MM.1S (cell line): ENCODE measurements around the gene MTSS2.
"Not testable (repeated sequence)": the region's sequence is repeated elsewhere in the genome, so short reads cannot be mapped to it uniquely, and the experiment has no call there.

ENCODE experiments used
- DNase-seq: peaks from one replicate; pipeline ENCODE4 v3.0.0-alpha.2; 2015
- H2AFZ ChIP-seq: fragments of 300-600 bp; sonication (generic); 2 replicates; pipeline ENCODE4 v1.6.0; 2016; ENCODE audit warnings: antibody characterized with exemption, low read length
- H3F3A ChIP-seq: fragments of 300-600 bp; sonication (generic); 2 replicates; pipeline ENCODE4 v1.6.1; 2016; ENCODE audit warnings: mild to moderate bottlenecking, antibody characterized with exemption, low read length, moderate library complexity, mixed read lengths; ENCODE audit not compliant: insufficient read depth
- H3K27ac ChIP-seq: fragments of 300-600 bp; sonication (generic); 2 replicates; pipeline ENCODE4 v1.5.1; 2016; ENCODE audit warnings: mild to moderate bottlenecking, low read length
- H3K27me3 ChIP-seq: fragments of 300-600 bp; sonication (generic); replicated peaks from 2 replicates; pipeline ENCODE4 v1.6.0; 2016; ENCODE audit warnings: low read length; ENCODE audit not compliant: insufficient read depth
- H3K36me3 ChIP-seq: fragments of 300-600 bp; sonication (generic); replicated peaks from 2 replicates; pipeline ENCODE4 v1.6.1; 2016; ENCODE audit warnings: mild to moderate bottlenecking, low read length, mixed read lengths; ENCODE audit not compliant: insufficient read depth
- H3K4me1 ChIP-seq: fragments of 300-600 bp; sonication (generic); 2 replicates; pipeline ENCODE4 v1.6.1; 2016; ENCODE audit warnings: low read length, mixed read lengths
- H3K4me2 ChIP-seq: fragments of 300-600 bp; sonication (generic); 2 replicates; pipeline ENCODE4 v1.6.0; 2016; ENCODE audit warnings: low read depth, low read length
- H3K4me3 ChIP-seq: fragments of 300-600 bp; sonication (generic); 2 replicates; pipeline ENCODE4 v1.5.1; 2016; ENCODE audit warnings: low read length, mixed read lengths
- H3K79me2 ChIP-seq: fragments of 300-600 bp; sonication (generic); 2 replicates; pipeline ENCODE4 v1.6.1; 2016; ENCODE audit warnings: mixed run types, low read length, mixed read lengths
- H3K9ac ChIP-seq: fragments of 300-600 bp; sonication (generic); 2 replicates; pipeline ENCODE4 v1.6.1; 2016; ENCODE audit warnings: low read length, mixed read lengths
- H3K9me2 ChIP-seq: fragments of 300-600 bp; sonication (generic); replicated peaks from 2 replicates; pipeline ENCODE4 v1.6.1; 2016; ENCODE audit warnings: mild to moderate bottlenecking, low read length, mixed read lengths; ENCODE audit not compliant: insufficient read depth
- H3K9me3 ChIP-seq: fragments of 300-600 bp; sonication (generic); replicated peaks from 2 replicates; pipeline ENCODE4 v1.6.1; 2016; ENCODE audit warnings: mild to moderate bottlenecking, low read length, mixed read lengths; ENCODE audit not compliant: insufficient read depth
- H4K20me1 ChIP-seq: fragments of 300-600 bp; sonication (generic); 2 replicates; pipeline ENCODE4 v1.6.1; 2016; ENCODE audit warnings: mild to moderate bottlenecking, low read length, moderate library complexity, mixed read lengths; ENCODE audit not compliant: insufficient read depth
- CTCF ChIP-seq: fragments of 300-600 bp; sonication (generic); IDR thresholded peaks from 2 replicates; pipeline ENCODE4 v1.5.1; 2016; ENCODE audit warnings: antibody characterized with exemption, low read length, mixed read lengths
- EZH2 ChIP-seq: fragments of 300-600 bp; sonication (generic); optimal IDR thresholded peaks from 2 replicates; pipeline ENCODE3; 2017; ENCODE audit warnings: low read depth, mild to moderate bottlenecking, antibody characterized with exemption, low read length, mixed read lengths
- EZH2phosphoT487 ChIP-seq: fragments of 300-600 bp; sonication (generic); IDR thresholded peaks from 2 replicates; pipeline ENCODE4 v1.6.1; 2018; ENCODE audit warnings: antibody characterized with exemption, low read length

MTSS2 gene

GRCh38 chr16:70676675-70677498 lies 9.0 kb downstream of the MTSS2 start:
- Histone ChIP-seq H4K20me1 (no peaks in the 10 kb centered on the region), H3K4me1 (no peaks in the 10 kb centered on the region), H3K9ac (no peak overlapping the region), H3K9me3 (no peaks in the 10 kb centered on the region), H3K9me2 (no peaks in the 10 kb centered on the region), H3K36me3 (no peaks in the 10 kb centered on the region), H3K27me3 (no peaks in the 10 kb centered on the region), H3K4me3 (no peak overlapping the region), H2AFZ (no peak overlapping the region), H3K79me2 (no peaks in the 10 kb centered on the region), H3K4me2 (no peak overlapping the region), H3K27ac (no peak overlapping the region), H3F3A (no peaks in the 10 kb centered on the region)
- DNase-seq, result no peak
- TF ChIP-seq EZH2 (no peak), EZH2phosphoT487 (no peak), CTCF (no peak)

- H3K4me3 ChIP-seq, result no peak overlapping the region
- no peak overlapping the region for H3K9ac ChIP-seq
- H3K4me2 ChIP-seq, result no peak overlapping the region
- H3K79me2 ChIP-seq, result no peaks in the 10 kb centered on the region
- DNase-seq, result no peak
- no peaks in the 10 kb centered on the region for H3K27me3 ChIP-seq
- no peaks in the 10 kb centered on the region for H3F3A ChIP-seq
- no peaks in the 10 kb centered on the region for H4K20me1 ChIP-seq
- no peaks in the 10 kb centered on the region for H3K9me3 ChIP-seq
- H2AFZ ChIP-seq, result no peak overlapping the region
- no peak overlapping the region for H3K27ac ChIP-seq
- no peaks in the 10 kb centered on the region for H3K36me3 ChIP-seq
- H3K4me1 ChIP-seq, result no peaks in the 10 kb centered on the region
- no peaks in the 10 kb centered on the region for H3K9me2 ChIP-seq
- TF ChIP-seq CTCF (no peak), EZH2 (no peak), EZH2phosphoT487 (no peak)
These were observed 9.9 kb downstream of the MTSS2 start for GRCh38 chr16:70675851-70676513.

GRCh38 chr16:70674221-70675014 lies 11.4 kb downstream of the MTSS2 start:
- Histone ChIP-seq H3K79me2 (no peaks in the 10 kb centered on the region), H3K9me3 (no peaks in the 10 kb centered on the region), H3K4me3 (no peak overlapping the region), H4K20me1 (no peaks in the 10 kb centered on the region), H3K4me1 (no peaks in the 10 kb centered on the region), H3F3A (no peaks in the 10 kb centered on the region), H3K9me2 (no peaks in the 10 kb centered on the region), H3K27ac (no peak overlapping the region), H3K36me3 (no peaks in the 10 kb centered on the region), H3K27me3 (no peaks in the 10 kb centered on the region), H3K4me2 (no peak overlapping the region), H3K9ac (no peak overlapping the region), H2AFZ (no peak overlapping the region)
- no peak for DNase-seq
- TF ChIP-seq EZH2phosphoT487, result no peak
- no peak for TF ChIP-seq CTCF
- no peak for TF ChIP-seq EZH2

GRCh38 chr16:70670938-70671337 lies 14.9 kb downstream of the MTSS2 start:
- not testable (repeated sequence) for H3K9me2 ChIP-seq, H3K36me3 ChIP-seq, H3K79me2 ChIP-seq, H3K27me3 ChIP-seq, H3K9me3 ChIP-seq, H2AFZ ChIP-seq, H4K20me1 ChIP-seq, H3K4me3 ChIP-seq, H3K27ac ChIP-seq, H3K4me1 ChIP-seq, DNase-seq, H3F3A ChIP-seq, H3K4me2 ChIP-seq, H3K9ac ChIP-seq
